ENCODE results near the gene SMG5.

SMG5 gene

DNA sequence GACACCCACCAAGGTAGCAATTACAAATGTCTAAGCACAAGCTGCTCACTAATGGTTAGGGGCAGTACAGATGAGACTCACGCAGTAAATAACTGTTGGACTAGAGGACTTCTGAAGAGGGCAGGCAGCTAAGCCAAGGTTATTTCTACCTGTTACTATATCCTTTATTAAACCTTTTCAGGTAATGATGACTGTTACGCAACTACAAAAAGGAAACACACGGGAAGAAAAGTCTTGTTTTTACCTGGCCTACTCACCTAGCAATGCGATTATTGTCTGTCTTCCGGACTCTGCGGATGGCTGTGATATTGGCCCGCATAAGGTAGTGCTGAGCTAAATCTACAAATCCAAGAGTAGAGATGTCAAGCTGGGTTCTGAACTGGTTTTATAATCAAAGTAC, 34.3 kb upstream of the SMG5 start:
- Histone ChIP-seq H2AFZ (ENCODE audit: low read length) (no peak overlapping the region), H3K4me1 (ENCODE audit: insufficient read depth, low read length, poor library complexity, severe bottlenecking) (no peaks in the 10 kb centered on the region), H3K27me3 (ENCODE audit: insufficient read depth, low read length, poor library complexity, severe bottlenecking) (no peaks in the 10 kb centered on the region), H3K4me2 (ENCODE audit: low read depth, low read length, poor library complexity, severe bottlenecking) (no peak overlapping the region), H3F3A (ENCODE audit: low read depth) (no peaks in the 10 kb centered on the region), H3K9me3 (ENCODE audit: insufficient read depth, low read depth, low read length) (no peaks in the 10 kb centered on the region), H3K9ac (ENCODE audit: low read depth, low read length, poor library complexity, severe bottlenecking) (no peak overlapping the region), H4K20me1 (ENCODE audit: insufficient read depth, low read length, poor library complexity, severe bottlenecking) (no peaks in the 10 kb centered on the region), H3K9me2 (replicated peaks; ENCODE audit: low read depth, low read length) (no peaks in the 10 kb centered on the region), H3K4me3 (ENCODE audit: low read length, poor library complexity, severe bottlenecking) (no peak overlapping the region), H3K79me2 (ENCODE audit: insufficient read depth, low read length) (no peaks in the 10 kb centered on the region), H3K36me3 (ENCODE audit: insufficient read depth, low read length) (peaks cover 89% of the 10 kb centered on the region)
- no peak for TF ChIP-seq EZH2phosphoT487 (IDR thresholded peaks at IDR 0.05; ENCODE audit: borderline replicate concordance)
- TF ChIP-seq, protein P1, sequence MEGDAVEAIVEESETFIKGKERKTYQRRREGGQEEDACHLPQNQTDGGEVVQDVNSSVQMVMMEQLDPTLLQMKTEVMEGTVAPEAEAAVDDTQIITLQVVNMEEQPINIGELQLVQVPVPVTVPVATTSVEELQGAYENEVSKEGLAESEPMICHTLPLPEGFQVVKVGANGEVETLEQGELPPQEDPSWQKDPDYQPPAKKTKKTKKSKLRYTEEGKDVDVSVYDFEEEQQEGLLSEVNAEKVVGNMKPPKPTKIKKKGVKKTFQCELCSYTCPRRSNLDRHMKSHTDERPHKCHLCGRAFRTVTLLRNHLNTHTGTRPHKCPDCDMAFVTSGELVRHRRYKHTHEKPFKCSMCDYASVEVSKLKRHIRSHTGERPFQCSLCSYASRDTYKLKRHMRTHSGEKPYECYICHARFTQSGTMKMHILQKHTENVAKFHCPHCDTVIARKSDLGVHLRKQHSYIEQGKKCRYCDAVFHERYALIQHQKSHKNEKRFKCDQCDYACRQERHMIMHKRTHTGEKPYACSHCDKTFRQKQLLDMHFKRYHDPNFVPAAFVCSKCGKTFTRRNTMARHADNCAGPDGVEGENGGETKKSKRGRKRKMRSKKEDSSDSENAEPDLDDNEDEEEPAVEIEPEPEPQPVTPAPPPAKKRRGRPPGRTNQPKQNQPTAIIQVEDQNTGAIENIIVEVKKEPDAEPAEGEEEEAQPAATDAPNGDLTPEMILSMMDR (conservative IDR thresholded peaks at IDR 0.05; ENCODE audit: low read length) = no peak

DNA sequence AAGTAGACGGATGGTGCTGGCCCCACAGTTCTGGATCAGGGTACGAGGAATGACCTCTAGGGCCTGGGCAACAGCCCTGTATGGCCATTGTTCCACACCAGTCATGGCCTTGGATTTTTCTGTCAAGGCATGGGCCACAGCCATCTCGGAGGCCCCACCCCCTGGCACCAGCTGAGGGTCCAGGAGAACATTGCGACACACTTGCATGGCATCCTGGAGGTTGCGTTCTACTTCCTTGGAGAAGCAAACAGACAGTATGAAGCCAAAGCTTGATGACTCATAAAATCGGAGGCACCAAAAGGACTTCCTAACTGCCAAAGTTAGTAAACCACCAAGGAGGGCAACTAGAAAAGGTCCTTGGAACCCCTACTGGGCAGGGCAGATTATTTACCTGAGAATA, 28.3 kb upstream of the SMG5 start:
- no peaks in the 10 kb centered on the region for H3F3A ChIP-seq (ENCODE audit: low read depth)
- H3K9ac ChIP-seq (ENCODE audit: low read depth, low read length, poor library complexity, severe bottlenecking) = no peak overlapping the region
- H2AFZ ChIP-seq (ENCODE audit: low read length) = no peak overlapping the region

DNA sequence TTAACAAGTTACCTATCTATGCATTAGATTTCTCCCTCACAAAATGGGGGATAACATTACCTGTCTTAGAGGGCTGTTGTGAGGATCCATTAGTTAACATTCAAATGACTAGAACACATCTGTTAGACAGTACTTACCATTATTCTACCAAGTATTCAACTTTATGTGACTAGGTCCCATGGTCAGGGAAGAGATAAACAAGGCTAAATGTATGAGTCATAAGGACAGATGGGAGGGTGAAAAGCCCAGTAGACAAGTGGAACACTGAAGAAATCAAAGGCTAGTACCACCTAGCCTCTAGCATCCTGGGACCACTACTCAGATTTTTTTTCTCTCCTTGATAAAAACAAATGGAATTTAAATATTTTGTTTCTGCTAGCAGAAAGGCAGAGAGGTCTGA, 25.5 kb upstream of the SMG5 start:
- Histone ChIP-seq H3K4me1 (ENCODE audit: insufficient read depth, low read length, poor library complexity, severe bottlenecking) (no peaks in the 10 kb centered on the region), H3K9me2 (replicated peaks; ENCODE audit: low read depth, low read length) (no peaks in the 10 kb centered on the region), H3K79me2 (ENCODE audit: insufficient read depth, low read length) (no peaks in the 10 kb centered on the region), H4K20me1 (ENCODE audit: insufficient read depth, low read length, poor library complexity, severe bottlenecking) (no peaks in the 10 kb centered on the region), H3K36me3 (ENCODE audit: insufficient read depth, low read length) (peaks cover 55% of the 10 kb centered on the region; the same call in 1 of the 2 replicates), H3K4me3 (ENCODE audit: low read length, poor library complexity, severe bottlenecking) (no peak overlapping the region), H3F3A (ENCODE audit: low read depth) (no peaks in the 10 kb centered on the region), H2AFZ (ENCODE audit: low read length) (no peak overlapping the region), H3K4me2 (ENCODE audit: low read depth, low read length, poor library complexity, severe bottlenecking) (no peak overlapping the region), H3K9ac (ENCODE audit: low read depth, low read length, poor library complexity, severe bottlenecking) (no peak overlapping the region), H3K9me3 (ENCODE audit: insufficient read depth, low read depth, low read length) (no peaks in the 10 kb centered on the region), H3K27me3 (ENCODE audit: insufficient read depth, low read length, poor library complexity, severe bottlenecking) (no peaks in the 10 kb centered on the region)
- TF ChIP-seq, protein P1 (conservative IDR thresholded peaks at IDR 0.05; ENCODE audit: low read length) = no peak
- no peak for TF ChIP-seq EZH2phosphoT487 (IDR thresholded peaks at IDR 0.05; ENCODE audit: borderline replicate concordance)

More for the DNA sequence above, 28.3 kb upstream of the SMG5 start:
- no peaks in the 10 kb centered on the region for H3K9me2 ChIP-seq (replicated peaks; ENCODE audit: low read depth, low read length)
- TF ChIP-seq EZH2phosphoT487 (IDR thresholded peaks at IDR 0.05; ENCODE audit: borderline replicate concordance) = no peak
- TF ChIP-seq, protein P1 (conservative IDR thresholded peaks at IDR 0.05; ENCODE audit: low read length) = no peak
- H3K27me3 ChIP-seq (ENCODE audit: insufficient read depth, low read length, poor library complexity, severe bottlenecking) = no peaks in the 10 kb centered on the region
- no peaks in the 10 kb centered on the region for H3K4me1 ChIP-seq (ENCODE audit: insufficient read depth, low read length, poor library complexity, severe bottlenecking)
- no peak overlapping the region for H3K4me3 ChIP-seq (ENCODE audit: low read length, poor library complexity, severe bottlenecking)
- H3K9me3 ChIP-seq (ENCODE audit: insufficient read depth, low read depth, low read length) = no peaks in the 10 kb centered on the region
- H3K4me2 ChIP-seq (ENCODE audit: low read depth, low read length, poor library complexity, severe bottlenecking) = no peak overlapping the region
- peaks cover 77% of the 10 kb centered on the region; the same call in 1 of the 2 replicates for H3K36me3 ChIP-seq (ENCODE audit: insufficient read depth, low read length)
- no peaks in the 10 kb centered on the region for H4K20me1 ChIP-seq (ENCODE audit: insufficient read depth, low read length, poor library complexity, severe bottlenecking)
- no peaks in the 10 kb centered on the region for H3K79me2 ChIP-seq (ENCODE audit: insufficient read depth, low read length)

Data from Loucy (cell line).